Posterior cingulate gyrus (tissue), 11 donors: ENCODE measurements around the gene CHIT1.
A peak's percentile ranks its signal among the peaks of the same experiment; 100 is the strongest.

ENCODE experiments used
- DNase-seq, 10 donors: peaks; one replicate each; pipeline versions ENCODE4 v3.0.0 to v3.0.0-alpha.2; 2020 to 2021; ENCODE audit warnings: mixed read lengths in 3 of 10
- intact Hi-C: fragments of 100-400 bp; cut with DNase I; formaldehyde crosslinking; loops from one replicate; pipeline ENCODE4 v1.15.1; 2023

CHIT1 gene

DNA sequence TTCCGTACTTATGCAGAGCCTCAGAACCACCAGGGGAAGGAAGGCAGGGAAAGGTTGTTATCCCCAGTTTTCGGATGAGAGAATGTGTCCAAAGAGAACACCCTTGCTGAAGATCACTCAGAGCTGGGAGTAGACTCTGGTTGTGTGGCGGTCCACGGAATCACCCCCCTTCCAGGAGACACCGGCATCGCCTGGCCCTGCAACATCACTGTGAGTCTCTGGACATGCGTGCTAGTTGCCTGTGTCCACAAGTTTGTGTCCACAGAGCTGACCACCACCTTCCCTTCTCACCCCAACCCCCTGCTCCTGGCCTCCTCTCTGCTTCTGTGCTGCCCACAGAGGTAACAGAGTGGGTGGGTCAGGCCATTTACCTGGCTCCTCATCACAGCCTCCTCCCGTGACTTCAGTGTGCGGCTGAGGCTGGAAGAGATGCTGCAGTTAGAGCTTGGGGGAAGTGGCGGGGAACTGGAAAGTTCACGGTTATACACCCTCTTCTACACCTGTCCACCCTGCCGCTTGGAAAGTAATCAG is 61.2 kb downstream of the CHIT1 start:
- peak in 3 of 10 donors; percentile 48 to 76 (median 59) for DNase-seq
- intact Hi-C loops: no loop called here

DNA sequence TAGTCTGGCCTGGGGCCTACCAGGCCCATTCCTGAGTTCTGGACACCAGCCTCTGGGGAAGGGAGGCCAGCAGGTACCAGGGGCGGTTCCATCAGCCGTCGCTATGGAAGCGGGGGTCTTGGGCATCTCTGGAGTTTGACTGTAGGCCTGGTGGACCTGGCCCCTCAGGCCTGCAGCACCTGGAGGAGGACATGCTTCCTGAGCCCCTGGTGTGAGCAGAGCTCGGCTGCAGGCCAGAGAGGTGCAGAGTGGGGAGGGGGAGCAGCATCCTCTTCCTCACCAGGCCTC is 61.6 kb downstream of the CHIT1 start:
- intact Hi-C loops: no loop called here

DNA sequence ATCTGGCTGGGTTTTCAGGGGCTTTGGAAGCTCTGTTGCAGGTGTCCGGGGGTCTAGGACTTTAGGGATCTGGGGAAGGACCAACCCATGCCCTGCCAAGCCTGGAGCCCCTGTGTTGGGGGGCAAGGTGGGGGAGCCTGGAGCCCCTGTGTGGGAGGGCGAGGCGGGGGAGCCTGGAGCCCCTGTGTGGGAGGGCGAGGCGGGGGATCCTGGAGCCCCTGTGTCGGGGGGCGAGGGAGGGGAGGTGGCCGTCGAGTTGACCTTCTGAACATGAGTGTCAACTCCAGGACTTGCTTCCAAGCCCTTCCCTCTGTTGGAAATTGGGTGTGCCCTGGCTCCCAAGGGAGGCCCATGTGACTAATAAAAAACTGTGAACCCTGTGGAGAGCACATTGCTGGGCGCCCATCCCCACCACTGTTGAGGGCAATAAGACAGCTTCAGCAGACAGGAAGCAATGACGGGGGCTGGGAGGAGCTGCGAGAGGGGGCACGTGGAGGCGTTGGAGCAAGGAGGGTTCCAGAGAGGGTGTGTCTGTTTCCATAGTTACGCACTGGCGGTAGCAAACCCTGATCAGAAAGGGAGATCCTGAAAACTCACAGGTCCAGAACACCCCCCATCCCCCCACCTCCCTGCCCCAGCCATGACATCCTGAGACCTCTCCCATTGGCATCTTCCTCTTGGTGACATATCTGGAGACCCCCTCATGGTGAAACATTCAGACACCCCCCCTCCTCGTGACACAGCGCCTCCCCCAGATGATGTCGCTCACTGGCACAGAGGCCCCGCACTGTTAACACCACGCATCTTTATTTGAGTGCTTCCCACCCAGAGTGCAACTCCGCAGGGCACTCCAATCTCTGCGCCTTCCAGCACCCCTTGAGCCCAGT is 62.2 kb downstream of the CHIT1 start:
- intact Hi-C loops: no loop called here
- DNase-seq: peak in 3 of 10 donors; percentile 63 to 77 (median 70)

More for the DNA sequence above, 61.6 kb downstream of the CHIT1 start:
- peak in 2 of 10 donors; percentile 61 to 63 for DNase-seq

DNA sequence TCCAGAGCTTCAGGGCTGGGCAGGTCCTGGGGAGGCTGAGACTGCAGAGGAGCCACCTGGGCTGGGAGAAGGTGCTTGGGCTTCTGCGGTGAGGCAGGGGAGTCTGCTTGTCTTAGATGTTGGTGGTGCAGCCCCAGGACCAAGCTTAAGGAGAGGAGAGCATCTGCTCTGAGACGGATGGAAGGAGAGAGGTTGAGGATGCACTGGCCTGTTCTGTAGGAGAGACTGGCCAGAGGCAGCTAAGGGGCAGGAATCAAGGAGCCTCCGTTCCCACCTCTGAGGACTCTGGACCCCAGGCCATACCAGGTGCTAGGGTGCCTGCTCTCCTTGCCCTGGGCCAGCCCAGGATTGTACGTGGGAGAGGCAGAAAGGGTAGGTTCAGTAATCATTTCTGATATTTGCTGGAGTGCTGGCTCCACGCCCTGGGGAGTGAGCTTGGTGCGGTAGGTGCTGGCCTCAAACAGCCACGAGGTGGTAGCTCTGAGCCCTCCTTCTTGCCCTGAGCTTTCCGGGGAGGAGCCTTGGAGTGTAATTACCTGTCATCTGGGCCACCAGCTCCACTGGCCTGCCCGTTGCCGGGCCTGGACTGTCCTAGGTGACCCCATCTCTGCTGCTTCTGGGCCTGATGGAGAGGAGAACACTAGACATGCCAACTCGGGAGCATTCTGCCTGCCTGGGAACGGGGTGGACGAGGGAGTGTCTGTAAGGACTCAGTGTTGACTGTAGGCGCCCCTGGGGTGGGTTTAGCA is 63.1 kb downstream of the CHIT1 start:
- intact Hi-C loops: no loop called here
- DNase-seq: peak in 3 of 10 donors; percentile 53 to 68 (median 56)
